ENCODE data around the gene MVK. TPM values are rescaled to one million over a fixed set of nuclear protein-coding genes. Genes with fewer than 3 reads are reported as not detected.

MVK gene
- total RNA-seq, 1 experiment from 2014 or later = 28.9 TPM

DNA sequence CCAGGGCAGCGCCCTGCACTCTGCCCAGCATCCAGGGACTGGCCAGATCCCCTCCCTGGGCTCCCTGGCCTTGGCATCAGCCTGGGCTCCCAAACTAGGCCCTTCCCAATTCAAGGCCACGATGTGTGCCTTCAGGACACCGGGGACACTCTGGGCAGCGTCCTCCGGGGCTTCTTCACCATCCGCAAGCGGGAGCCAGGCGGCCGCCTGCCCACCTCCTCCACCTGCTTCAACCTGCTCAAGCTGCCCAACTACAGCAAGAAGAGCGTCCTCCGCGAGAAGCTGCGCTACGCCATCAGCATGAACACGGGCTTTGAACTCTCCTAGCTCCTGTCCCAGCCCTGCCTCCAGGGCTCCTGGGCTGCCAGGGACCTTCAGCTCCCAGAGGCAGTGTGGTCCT is 39.1 kb upstream of the MVK start:
- Mint-ChIP-seq H3K27me3 (ENCODE audit: insufficient read depth, unreplicated experiment) (no peaks in the 10 kb centered on the region), H3K9me3 (ENCODE audit: unreplicated experiment) (no peaks in the 10 kb centered on the region), H3K4me3 (ENCODE audit: unreplicated experiment) (no peak overlapping the region), H3K36me3 (ENCODE audit: insufficient read depth, unreplicated experiment) (no peaks in the 10 kb centered on the region), H3K27ac (ENCODE audit: unreplicated experiment) (no peak overlapping the region), H3K4me1 (ENCODE audit: low read depth, unreplicated experiment) (no peaks in the 10 kb centered on the region)
- ChIA-PET POLR2A (no interaction called here), CTCF (no interaction called here)
- intact Hi-C loops (cut with micrococcal nuclease; ENCODE audit: unreplicated experiment) = no loop called here
- no peak for DNase-seq
- Histone ChIP-seq H3K4me3 (ENCODE audit: low read depth, low read length) (no peak overlapping the region), H3K9me3 (no peaks in the 10 kb centered on the region), H3K4me1 (no peaks in the 10 kb centered on the region), H3K27me3 (replicated peaks; ENCODE audit: control insufficient read depth, insufficient read depth, low read length) (no peaks in the 10 kb centered on the region), H3K36me3 (ENCODE audit: control insufficient read depth, insufficient read depth, low read length) (no peaks in the 10 kb centered on the region)
- TF ChIP-seq, protein P1, sequence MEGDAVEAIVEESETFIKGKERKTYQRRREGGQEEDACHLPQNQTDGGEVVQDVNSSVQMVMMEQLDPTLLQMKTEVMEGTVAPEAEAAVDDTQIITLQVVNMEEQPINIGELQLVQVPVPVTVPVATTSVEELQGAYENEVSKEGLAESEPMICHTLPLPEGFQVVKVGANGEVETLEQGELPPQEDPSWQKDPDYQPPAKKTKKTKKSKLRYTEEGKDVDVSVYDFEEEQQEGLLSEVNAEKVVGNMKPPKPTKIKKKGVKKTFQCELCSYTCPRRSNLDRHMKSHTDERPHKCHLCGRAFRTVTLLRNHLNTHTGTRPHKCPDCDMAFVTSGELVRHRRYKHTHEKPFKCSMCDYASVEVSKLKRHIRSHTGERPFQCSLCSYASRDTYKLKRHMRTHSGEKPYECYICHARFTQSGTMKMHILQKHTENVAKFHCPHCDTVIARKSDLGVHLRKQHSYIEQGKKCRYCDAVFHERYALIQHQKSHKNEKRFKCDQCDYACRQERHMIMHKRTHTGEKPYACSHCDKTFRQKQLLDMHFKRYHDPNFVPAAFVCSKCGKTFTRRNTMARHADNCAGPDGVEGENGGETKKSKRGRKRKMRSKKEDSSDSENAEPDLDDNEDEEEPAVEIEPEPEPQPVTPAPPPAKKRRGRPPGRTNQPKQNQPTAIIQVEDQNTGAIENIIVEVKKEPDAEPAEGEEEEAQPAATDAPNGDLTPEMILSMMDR (IDR thresholded peaks at IDR 0.05; ENCODE audit: insufficient read depth in 1 of 2, low read depth in 1 of 2, low read length in 1 of 2, severe bottlenecking in 1 of 2, unreplicated experiment in 1 of 2) = no peak
- no TSS peak for BruUV-seq (replicated peaks)

DNA sequence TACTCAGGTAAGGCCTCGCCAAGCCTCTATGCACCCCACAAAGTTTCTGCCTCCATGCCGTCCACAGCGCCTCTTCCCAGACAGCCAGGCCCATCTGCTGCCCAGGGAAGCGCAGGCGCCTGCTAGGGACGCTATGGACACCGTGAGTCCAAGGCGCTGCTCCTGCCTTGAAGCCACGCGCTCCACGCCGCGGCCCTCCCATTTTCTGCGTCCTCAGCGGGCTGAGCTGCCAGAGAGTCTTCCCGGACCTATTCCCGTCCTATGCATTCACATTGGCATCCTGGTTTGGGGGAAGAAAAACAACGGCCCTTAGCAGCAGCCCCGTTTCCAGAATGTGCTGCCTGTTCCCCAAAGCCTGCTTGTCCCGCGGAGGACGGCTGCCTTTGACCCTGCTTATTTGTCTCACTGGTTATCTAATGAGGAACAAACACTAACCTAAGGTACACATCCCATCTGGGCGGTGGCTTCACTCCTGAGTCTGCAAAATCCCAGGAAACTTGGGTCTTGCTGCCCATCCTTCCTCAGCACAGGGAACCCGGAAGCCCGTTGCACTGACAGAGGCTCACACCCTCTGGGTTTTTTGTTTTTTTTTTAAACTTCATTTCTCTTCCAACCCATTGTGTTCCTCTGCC is 38.2 kb upstream of the MVK start:
- TF ChIP-seq, protein P1 (IDR thresholded peaks at IDR 0.05; ENCODE audit: insufficient read depth in 1 of 2, low read depth in 1 of 2, low read length in 1 of 2, severe bottlenecking in 1 of 2, unreplicated experiment in 1 of 2) = no peak
- H3K36me3 Mint-ChIP-seq (ENCODE audit: insufficient read depth, unreplicated experiment) = no peaks in the 10 kb centered on the region
- H3K4me1 Mint-ChIP-seq (ENCODE audit: low read depth, unreplicated experiment) = no peaks in the 10 kb centered on the region
- Histone ChIP-seq H3K27me3 (replicated peaks; ENCODE audit: control insufficient read depth, insufficient read depth, low read length) (no peaks in the 10 kb centered on the region), H3K36me3 (ENCODE audit: control insufficient read depth, insufficient read depth, low read length) (no peaks in the 10 kb centered on the region), H3K4me3 (ENCODE audit: low read depth, low read length) (no peak overlapping the region), H3K4me1 (no peaks in the 10 kb centered on the region), H3K9me3 (no peaks in the 10 kb centered on the region)
- H3K9me3 Mint-ChIP-seq (ENCODE audit: unreplicated experiment) = no peaks in the 10 kb centered on the region
- ChIA-PET POLR2A (no interaction called here), CTCF (no interaction called here)
- no peak overlapping the region for H3K27ac Mint-ChIP-seq (ENCODE audit: unreplicated experiment)
- no peak overlapping the region for H3K4me3 Mint-ChIP-seq (ENCODE audit: unreplicated experiment)
- H3K27me3 Mint-ChIP-seq (ENCODE audit: insufficient read depth, unreplicated experiment) = no peaks in the 10 kb centered on the region
- no peak for DNase-seq
- no TSS peak for BruUV-seq (replicated peaks)
- intact Hi-C loops (cut with micrococcal nuclease; ENCODE audit: unreplicated experiment) = no loop called here

DNA sequence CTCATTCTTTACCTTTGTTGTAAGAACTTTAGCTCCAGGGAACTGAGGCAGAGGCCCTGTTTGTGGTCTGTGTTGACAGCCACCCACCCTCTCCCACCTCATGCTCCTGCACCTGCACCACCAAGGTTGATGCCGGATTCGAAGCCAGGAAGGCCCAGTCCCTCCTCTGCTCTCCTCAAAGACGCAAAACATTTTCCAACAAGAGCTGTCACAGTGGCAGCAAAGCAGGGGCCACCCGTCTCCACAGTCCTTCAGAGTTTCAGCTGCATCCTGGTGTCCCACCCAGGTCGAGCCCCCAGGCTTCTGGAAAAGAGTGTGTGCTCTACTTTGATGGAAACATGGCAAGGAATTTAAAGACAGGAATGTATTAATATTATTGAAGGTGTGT is 37.7 kb upstream of the MVK start:
- Histone ChIP-seq H3K9me3 (no peaks in the 10 kb centered on the region), H3K4me3 (ENCODE audit: low read depth, low read length) (no peak overlapping the region), H3K27me3 (replicated peaks; ENCODE audit: control insufficient read depth, insufficient read depth, low read length) (no peaks in the 10 kb centered on the region), H3K36me3 (ENCODE audit: control insufficient read depth, insufficient read depth, low read length) (no peaks in the 10 kb centered on the region), H3K4me1 (no peaks in the 10 kb centered on the region)
- Mint-ChIP-seq H3K4me3 (ENCODE audit: unreplicated experiment) (no peak overlapping the region), H3K27me3 (ENCODE audit: insufficient read depth, unreplicated experiment) (no peaks in the 10 kb centered on the region), H3K4me1 (ENCODE audit: low read depth, unreplicated experiment) (no peaks in the 10 kb centered on the region), H3K27ac (ENCODE audit: unreplicated experiment) (no peak overlapping the region), H3K36me3 (ENCODE audit: insufficient read depth, unreplicated experiment) (no peaks in the 10 kb centered on the region), H3K9me3 (ENCODE audit: unreplicated experiment) (no peaks in the 10 kb centered on the region)
- TF ChIP-seq, protein P1 (IDR thresholded peaks at IDR 0.05; ENCODE audit: insufficient read depth in 1 of 2, low read depth in 1 of 2, low read length in 1 of 2, severe bottlenecking in 1 of 2, unreplicated experiment in 1 of 2) = no peak
- no peak for DNase-seq
- intact Hi-C loops (cut with micrococcal nuclease; ENCODE audit: unreplicated experiment) = no loop called here
- no TSS peak for BruUV-seq (replicated peaks)
- ChIA-PET POLR2A (no interaction called here), CTCF (interaction anchor here (0.5 kb wide), 1 partner anchor 316 kb away, joined by 3 read pairs; no protein-coding TSS in a partner anchor)

All from Caco-2 (cell line).